Neutrophil (primary cell): ENCODE data around the gene MAP2K7.
"Not testable (repeated sequence)": the region's sequence is repeated elsewhere in the genome, so short reads cannot be mapped to it uniquely, and the experiment has no call there.

Experiments used
- H3K27ac ChIP-seq: fragments of 200-600 bp; sonication (generic); 2 replicates; pipeline ENCODE4 v1.5.1; 2016; ENCODE audit warnings: mild to moderate bottlenecking, moderate library complexity
- H3K27me3 ChIP-seq: fragments of 200-600 bp; sonication (generic); 2 replicates; pipeline ENCODE4 v1.6.0; 2016; ENCODE audit warnings: mild to moderate bottlenecking
- H3K36me3 ChIP-seq: fragments of 200-600 bp; sonication (generic); 2 replicates; pipeline ENCODE4 v1.5.1; 2017
- H3K4me1 ChIP-seq, 2 experiments: fragments of 200-600 bp in 1 of 2; sonication (generic) in 1 of 2; 1 replicate in 1 of 2; 2 replicates in 1 of 2; pipeline versions ENCODE4 v1.5.1 to v1.6.1; 2013 to 2016; ENCODE audit warnings: low read depth in 1 of 2, low read length in 1 of 2, mild to moderate bottlenecking in 1 of 2, moderate library complexity in 1 of 2; ENCODE audit not compliant: control insufficient read depth in 1 of 2, insufficient read depth in 1 of 2
- H3K4me3 ChIP-seq, 2 experiments: fragments of 200-600 bp in 1 of 2; sonication (generic) in 1 of 2; 1 replicate in 1 of 2; 2 replicates in 1 of 2; pipeline ENCODE4 v1.5.1; 2013 to 2016; ENCODE audit warnings: low read depth in 1 of 2, low read length in 1 of 2, mild to moderate bottlenecking in 1 of 2, moderate library complexity in 1 of 2
- H3K9me3 ChIP-seq: fragments of 200-600 bp; sonication (generic); 2 replicates; pipeline ENCODE4 v1.5.1; 2016
- TF ChIP-seq, protein P1 (sequence below): fragments of 200-600 bp; sonication (generic); IDR thresholded peaks from 2 replicates; pipeline ENCODE4 v1.5.1; 2016; ENCODE audit warnings: antibody characterized with exemption

The MAP2K7 gene

DNA sequence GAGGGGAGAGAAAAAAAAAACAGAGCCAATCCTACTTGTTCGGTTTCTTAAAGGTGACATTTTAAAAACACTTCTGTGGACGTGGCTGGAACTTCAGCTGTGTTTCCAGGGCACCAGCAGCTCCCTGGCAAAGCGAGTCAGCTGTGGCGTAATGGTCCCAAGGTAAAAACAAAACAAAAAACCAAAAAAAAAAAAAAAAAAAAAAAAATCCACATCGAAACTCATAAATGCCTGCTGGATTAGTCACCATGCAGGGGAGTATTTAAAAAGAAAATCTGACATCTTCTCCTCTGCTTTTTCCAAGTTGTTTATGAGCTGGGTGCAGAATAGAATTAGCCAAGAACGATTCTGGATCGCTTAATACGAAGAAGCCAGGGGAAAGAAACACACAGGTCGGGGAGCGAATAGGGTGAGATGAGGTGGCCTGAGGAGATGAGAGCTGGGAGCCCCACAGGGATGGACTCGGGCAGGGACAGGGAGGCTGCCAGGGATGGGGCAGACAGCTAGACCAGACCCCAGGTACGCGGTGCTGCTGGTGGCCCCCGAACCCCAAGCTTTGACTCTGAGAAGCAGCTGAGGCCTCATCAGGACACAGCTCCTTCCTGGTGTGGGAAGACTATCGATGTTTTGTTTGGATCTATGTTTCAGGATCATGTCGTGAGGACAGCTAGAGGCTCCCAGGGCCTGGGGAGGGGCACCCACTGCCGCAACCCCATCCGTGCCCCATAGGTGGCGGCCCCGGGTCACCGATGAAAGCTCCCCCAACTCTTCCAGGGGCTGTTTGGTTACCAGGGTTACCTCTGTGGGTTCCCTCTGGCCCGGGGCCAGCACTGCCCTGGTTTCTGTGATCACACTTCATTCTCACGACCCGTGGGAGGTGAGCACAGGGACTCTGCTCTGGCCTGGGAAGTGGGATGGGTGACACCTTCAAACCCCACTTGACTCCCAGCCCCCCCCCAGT lies 25.3 kb downstream of the MAP2K7 start:
- Histone ChIP-seq H3K36me3 (peaks cover 37% of the 10 kb centered on the region), H3K4me3 (no peak overlapping the region), H3K4me1 (peaks cover 5 to 14% of the 10 kb centered on the region in 2 experiments), H3K27me3 (peaks cover 26% of the 10 kb centered on the region), H3K9me3 (no peaks in the 10 kb centered on the region), H3K27ac (no peak overlapping the region)
- TF ChIP-seq, protein P1, sequence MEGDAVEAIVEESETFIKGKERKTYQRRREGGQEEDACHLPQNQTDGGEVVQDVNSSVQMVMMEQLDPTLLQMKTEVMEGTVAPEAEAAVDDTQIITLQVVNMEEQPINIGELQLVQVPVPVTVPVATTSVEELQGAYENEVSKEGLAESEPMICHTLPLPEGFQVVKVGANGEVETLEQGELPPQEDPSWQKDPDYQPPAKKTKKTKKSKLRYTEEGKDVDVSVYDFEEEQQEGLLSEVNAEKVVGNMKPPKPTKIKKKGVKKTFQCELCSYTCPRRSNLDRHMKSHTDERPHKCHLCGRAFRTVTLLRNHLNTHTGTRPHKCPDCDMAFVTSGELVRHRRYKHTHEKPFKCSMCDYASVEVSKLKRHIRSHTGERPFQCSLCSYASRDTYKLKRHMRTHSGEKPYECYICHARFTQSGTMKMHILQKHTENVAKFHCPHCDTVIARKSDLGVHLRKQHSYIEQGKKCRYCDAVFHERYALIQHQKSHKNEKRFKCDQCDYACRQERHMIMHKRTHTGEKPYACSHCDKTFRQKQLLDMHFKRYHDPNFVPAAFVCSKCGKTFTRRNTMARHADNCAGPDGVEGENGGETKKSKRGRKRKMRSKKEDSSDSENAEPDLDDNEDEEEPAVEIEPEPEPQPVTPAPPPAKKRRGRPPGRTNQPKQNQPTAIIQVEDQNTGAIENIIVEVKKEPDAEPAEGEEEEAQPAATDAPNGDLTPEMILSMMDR = no peak

DNA sequence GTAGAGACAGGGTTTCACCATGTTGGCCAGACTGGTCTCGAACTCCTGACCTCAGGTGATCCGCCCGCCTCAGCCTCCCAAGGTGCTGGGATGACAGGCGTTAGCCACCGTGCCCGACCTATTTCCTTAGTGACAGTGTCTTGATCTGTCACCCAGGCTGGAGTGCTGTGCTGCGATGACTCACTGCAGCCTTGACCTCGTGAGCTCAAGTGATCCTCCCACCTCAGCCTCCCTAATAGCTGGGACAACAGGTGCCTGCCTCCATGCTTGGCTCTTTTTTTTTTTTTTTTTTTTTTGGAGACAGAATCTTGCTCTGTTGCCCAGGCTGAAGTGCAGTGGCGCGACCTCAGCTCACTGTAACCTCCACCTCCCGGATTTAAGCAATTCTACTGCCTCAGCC lies 26.4 kb downstream of the MAP2K7 start:
- Histone ChIP-seq H3K36me3 (peaks cover 46% of the 10 kb centered on the region), H3K4me1 (peaks cover 4 to 10% of the 10 kb centered on the region in 2 experiments), H3K27me3 (peaks cover 16% of the 10 kb centered on the region)
- not testable (repeated sequence) for H3K9me3 ChIP-seq, H3K4me3 ChIP-seq, H3K27ac ChIP-seq

DNA sequence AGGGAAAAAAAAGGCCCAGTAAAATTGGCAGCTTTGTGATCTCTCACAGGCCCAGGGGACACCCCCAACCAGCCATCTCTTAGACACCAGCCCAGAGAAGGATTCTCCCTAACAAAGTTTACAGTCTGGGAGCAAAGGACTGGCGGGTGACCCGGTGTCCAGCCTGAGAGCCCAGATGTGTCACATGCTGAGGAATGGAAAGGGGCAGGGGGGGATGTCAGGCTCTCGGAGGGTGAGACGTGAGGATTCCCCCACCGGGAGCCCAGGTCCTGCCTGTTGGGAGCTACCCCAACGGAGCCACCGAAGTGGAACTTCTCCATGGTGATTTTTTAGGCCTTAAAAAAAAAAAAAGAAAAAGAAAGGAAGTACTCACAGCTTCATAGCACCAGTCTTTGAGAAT lies 27.1 kb downstream of the MAP2K7 start:
- Histone ChIP-seq H3K27ac (no peak overlapping the region), H3K4me1 (peaks cover 0 to 3% of the 10 kb centered on the region in 2 experiments), H3K36me3 (peaks cover 53% of the 10 kb centered on the region), H3K9me3 (no peaks in the 10 kb centered on the region), H3K4me3 (no peak overlapping the region), H3K27me3 (peaks cover 9% of the 10 kb centered on the region)
- TF ChIP-seq, protein P1 = no peak

- Histone ChIP-seq H3K4me1 (no peaks in the 10 kb centered on the region), H3K27me3 (peaks cover 2% of the 10 kb centered on the region), H3K36me3 (peaks cover 58% of the 10 kb centered on the region), H3K9me3 (no peaks in the 10 kb centered on the region), H3K27ac (no peak overlapping the region), H3K4me3 (no peak overlapping the region)
- TF ChIP-seq, protein P1 = no peak
Observed at GRCh38 chr19:7931221-7932061, 27.8 kb downstream of the MAP2K7 start.

DNA sequence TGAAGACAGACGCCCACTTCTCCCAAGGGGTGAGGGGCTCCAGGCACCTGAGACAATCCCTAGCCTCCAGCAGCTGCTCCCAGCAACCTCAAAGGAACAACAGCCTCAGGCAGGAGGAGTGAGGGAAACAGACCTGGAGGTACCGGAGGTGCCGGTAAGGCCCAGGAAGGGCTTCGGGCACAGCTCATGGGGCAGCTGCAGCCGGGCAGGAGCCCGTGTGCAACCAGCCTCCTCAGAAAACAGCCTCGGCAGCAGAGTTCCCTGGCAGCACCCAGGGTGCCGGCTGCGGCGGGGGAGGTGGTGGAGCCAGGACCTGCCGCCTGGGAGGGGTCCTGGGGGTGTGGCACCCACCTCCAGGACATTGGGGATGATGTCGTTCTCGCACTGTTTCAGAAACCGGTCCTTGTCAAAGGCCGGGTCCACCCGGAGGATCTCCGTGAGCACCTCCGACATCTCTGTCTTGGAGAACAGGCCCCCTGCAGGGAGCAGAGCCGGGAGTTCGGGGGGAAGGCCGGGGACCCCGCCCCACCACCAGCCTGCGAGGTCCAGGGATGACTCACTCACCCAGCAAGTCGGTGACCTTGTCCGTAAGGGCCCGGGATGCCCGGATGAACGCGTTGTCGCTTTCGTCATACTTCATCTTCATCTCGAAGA lies 28.7 kb downstream of the MAP2K7 start:
- H3K36me3 ChIP-seq = peaks cover 68% of the 10 kb centered on the region
- H3K4me1 ChIP-seq = no peaks in the 10 kb centered on the region
- H3K4me3 ChIP-seq = no peak overlapping the region
- H3K9me3 ChIP-seq = no peaks in the 10 kb centered on the region
- H3K27ac ChIP-seq = no peak overlapping the region
- no peaks in the 10 kb centered on the region for H3K27me3 ChIP-seq
- TF ChIP-seq, protein P1 = no peak
